ENCODE results near the gene LRMDA.

GRCh38 chr10:76138286-76138685 is 706.9 kb downstream of the LRMDA start:
- TF ChIP-seq REST (IDR thresholded peaks at IDR 0.05), result no peak
- no peak for TF ChIP-seq RAD21 (conservative IDR thresholded peaks at IDR 0.05 in 1 of 2, IDR thresholded peaks at IDR 0.05 in 1 of 2)
- TF ChIP-seq SMC3 (IDR thresholded peaks at IDR 0.05), result no peak
- no peak for TF ChIP-seq CTCF (IDR thresholded peaks at IDR 0.05)
- TF ChIP-seq CHD4 (IDR thresholded peaks at IDR 0.05; ENCODE audit: borderline replicate concordance), result no peak

Measured in A549 (cell line).